Brain microvascular endothelial cell (primary cell): ENCODE measurements around the gene CPA4.
"Not testable (repeated sequence)": the region's sequence is repeated elsewhere in the genome, so short reads cannot be mapped to it uniquely, and the experiment has no call there.

Experiments used
- DNase-seq: peaks from one replicate; pipeline ENCODE4 v3.0.0-alpha.2; 2020
- H3K27ac ChIP-seq: fragments of 250-450 bp; sonication (Bioruptor Pico); 2 replicates; pipeline ENCODE4 v1.5.1; 2020; ENCODE audit warnings: mild to moderate bottlenecking, moderate library complexity
- H3K27me3 ChIP-seq: fragments of 250-450 bp; sonication (Bioruptor Pico); replicated peaks from 2 replicates; pipeline ENCODE4 v1.5.1; 2020; ENCODE audit warnings: mild to moderate bottlenecking
- H3K36me3 ChIP-seq: fragments of 250-450 bp; sonication (Bioruptor Pico); replicated peaks from 2 replicates; pipeline ENCODE4 v1.5.1; 2020; ENCODE audit warnings: mild to moderate bottlenecking
- H3K4me3 ChIP-seq: 2 replicates; pipeline ENCODE4 v1.5.1; 2011; ENCODE audit warnings: low read depth, mild to moderate bottlenecking, control low read depth, low read length, moderate library complexity
- in situ Hi-C: cut with HindIII; loops from 2 replicates; pipeline ENCODE4 v1.10.0; 2017; ENCODE audit warnings: low sequenced_read_pairs, low pct_ligation_motif_present
- TF ChIP-seq, protein P1 (sequence below): IDR thresholded peaks from 2 replicates; pipeline ENCODE4 v1.5.1; 2011; ENCODE audit warnings: low read depth, mild to moderate bottlenecking, moderate library complexity, low read length, control low read depth, inconsistent platforms; ENCODE audit errors: missing control alignments

The CPA4 gene, protein sequence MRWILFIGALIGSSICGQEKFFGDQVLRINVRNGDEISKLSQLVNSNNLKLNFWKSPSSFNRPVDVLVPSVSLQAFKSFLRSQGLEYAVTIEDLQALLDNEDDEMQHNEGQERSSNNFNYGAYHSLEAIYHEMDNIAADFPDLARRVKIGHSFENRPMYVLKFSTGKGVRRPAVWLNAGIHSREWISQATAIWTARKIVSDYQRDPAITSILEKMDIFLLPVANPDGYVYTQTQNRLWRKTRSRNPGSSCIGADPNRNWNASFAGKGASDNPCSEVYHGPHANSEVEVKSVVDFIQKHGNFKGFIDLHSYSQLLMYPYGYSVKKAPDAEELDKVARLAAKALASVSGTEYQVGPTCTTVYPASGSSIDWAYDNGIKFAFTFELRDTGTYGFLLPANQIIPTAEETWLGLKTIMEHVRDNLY

DNA sequence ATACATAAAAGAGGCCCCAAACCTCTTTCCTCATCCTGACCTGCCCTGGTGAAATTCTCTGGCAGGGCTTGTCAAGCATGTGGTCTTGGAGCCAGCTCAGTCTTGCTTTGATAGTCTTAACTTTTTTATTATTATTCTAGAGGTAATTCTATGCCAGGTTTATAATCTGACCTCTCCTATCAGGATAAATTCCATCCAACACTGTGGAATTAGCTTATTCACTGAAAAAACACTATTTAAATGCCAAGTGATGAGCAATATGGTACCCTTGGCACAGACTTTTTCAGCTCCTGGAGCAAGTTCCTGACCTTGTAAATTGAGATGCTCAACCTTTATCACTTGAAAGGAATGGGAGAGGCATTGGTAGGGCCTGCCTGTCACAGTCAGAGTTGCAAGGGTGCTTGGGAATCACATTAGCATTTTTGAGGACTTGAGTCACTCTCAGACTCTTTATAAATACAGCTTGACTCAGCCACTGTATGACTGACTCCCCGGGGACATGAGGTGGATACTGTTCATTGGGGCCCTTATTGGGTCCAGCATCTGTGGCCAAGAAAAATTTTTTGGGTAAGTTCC lies at the start of gene CPA4:
CPA4 (plus strand) TSS at position 480 of the 576 bp plus-strand sequence; CDS start at position 500, 20 bp downstream.
- TF ChIP-seq, protein P1, sequence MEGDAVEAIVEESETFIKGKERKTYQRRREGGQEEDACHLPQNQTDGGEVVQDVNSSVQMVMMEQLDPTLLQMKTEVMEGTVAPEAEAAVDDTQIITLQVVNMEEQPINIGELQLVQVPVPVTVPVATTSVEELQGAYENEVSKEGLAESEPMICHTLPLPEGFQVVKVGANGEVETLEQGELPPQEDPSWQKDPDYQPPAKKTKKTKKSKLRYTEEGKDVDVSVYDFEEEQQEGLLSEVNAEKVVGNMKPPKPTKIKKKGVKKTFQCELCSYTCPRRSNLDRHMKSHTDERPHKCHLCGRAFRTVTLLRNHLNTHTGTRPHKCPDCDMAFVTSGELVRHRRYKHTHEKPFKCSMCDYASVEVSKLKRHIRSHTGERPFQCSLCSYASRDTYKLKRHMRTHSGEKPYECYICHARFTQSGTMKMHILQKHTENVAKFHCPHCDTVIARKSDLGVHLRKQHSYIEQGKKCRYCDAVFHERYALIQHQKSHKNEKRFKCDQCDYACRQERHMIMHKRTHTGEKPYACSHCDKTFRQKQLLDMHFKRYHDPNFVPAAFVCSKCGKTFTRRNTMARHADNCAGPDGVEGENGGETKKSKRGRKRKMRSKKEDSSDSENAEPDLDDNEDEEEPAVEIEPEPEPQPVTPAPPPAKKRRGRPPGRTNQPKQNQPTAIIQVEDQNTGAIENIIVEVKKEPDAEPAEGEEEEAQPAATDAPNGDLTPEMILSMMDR = no peak
- H3K36me3 ChIP-seq = no peaks in the 10 kb centered on the region
- peak; percentile 98 for DNase-seq
- H3K4me3 ChIP-seq = peak within 1 kb of the TSS; percentile 18
- H3K27ac ChIP-seq = peak within 1 kb of the TSS; percentile 69
- in situ Hi-C loops = no loop called here
- no peaks in the 10 kb centered on the region for H3K27me3 ChIP-seq

DNA sequence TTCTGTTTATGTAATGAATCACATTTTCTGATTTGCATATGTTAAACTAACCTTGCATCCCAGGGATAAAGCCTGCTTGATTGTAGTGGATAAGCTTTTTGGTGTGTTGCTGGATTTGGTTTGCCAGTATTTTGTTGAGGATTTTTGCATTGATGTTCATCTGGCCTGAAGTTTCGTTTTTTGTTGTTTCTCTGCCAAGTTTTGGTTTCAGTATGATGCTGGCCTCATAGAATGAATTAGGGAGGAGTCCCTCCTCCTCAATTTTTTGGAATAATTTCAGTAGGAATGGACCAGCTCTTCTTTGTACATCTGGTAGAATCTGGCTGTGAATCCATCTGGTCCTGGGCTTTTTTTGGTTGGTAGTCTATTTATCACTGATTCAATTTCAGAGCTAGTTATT lies 49.5 kb upstream of the CPA4 start:
- H3K27me3 ChIP-seq, DNase-seq, H3K36me3 ChIP-seq, H3K4me3 ChIP-seq, in situ Hi-C loops, H3K27ac ChIP-seq: not testable (repeated sequence)

DNA sequence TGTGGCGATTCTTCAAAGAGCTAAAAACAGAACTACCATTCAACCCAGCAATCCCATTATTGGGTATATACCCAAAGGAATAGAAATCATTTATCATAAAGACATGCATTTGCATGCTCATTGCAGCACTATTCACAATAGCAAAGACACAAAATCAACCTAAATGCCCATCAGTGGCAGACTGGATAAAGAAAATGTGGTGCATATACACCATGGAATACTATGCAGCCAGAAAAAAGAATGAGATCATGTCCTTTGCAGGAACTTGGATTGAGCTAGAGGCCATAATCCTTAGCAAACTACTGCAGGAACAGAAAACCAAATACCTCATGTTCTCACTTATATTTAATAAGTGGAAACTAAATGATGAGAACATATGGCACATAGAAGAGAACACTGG lies 46.5 kb upstream of the CPA4 start:
- H3K27ac ChIP-seq, in situ Hi-C loops, H3K4me3 ChIP-seq, H3K27me3 ChIP-seq, DNase-seq, H3K36me3 ChIP-seq: not testable (repeated sequence)

DNA sequence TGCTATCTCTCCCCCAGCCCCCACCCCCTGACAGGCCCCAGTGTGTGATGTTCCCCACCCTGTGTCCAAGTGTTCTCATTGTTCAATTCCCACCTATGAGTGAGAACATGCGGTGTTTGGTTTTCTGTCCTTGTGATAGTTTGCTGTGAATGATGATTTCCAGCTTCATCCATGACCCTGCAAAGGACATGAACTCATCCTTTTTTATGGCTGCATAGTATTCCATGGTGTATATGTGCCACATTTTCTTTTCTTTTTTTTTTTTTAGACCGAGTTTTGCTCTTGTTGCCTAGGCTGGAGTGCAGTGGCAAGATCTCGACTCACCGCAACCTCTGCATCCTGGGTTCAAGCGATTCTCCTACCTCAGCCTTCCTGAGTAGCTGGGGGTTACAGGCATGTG lies 44.1 kb upstream of the CPA4 start:
- H3K4me3 ChIP-seq, DNase-seq, H3K27me3 ChIP-seq, H3K36me3 ChIP-seq, H3K27ac ChIP-seq, in situ Hi-C loops: not testable (repeated sequence)

DNA sequence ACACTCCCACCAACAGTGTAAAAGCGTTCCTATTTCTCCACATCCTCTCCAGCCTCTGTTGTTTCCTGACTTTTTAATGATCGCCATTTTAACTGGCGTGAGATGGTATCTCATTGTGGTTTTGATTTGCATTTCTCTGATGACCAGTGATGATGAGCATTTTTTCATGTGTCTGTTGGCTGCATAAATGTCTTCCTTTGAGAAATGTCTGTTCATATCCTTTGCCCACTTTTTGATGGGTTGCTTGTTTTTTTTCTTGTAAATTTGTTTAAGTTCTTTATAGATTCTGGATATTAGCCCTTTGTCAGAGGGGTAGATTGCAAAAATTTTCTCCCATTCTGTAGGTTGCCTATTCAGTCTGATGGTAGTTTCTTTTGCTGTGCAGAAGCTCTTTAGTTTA lies 43.3 kb upstream of the CPA4 start:
- H3K4me3 ChIP-seq, in situ Hi-C loops, DNase-seq, H3K27ac ChIP-seq, H3K36me3 ChIP-seq, H3K27me3 ChIP-seq: not testable (repeated sequence)

DNA sequence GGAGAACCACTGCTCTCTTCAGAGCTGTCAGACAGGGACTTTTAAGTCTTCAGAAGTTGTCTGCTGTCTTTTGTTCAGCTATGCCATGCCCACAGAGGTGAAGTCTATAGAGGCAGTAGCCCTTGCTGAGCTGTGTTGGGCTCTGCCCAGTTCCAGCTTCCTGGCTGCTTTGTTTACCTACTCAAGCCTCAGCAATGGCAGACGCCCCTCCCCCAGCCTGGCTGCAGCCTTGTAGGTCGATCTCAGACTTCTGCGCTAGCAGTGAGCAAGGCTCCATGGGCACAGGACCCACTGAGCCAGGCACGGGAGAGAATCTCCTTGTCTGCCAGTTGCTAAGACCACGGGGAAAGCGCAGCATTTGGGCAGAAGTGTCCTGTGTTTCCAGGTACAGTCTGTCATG lies 38.4 kb upstream of the CPA4 start:
- in situ Hi-C loops = no loop called here
- H3K36me3 ChIP-seq = no peaks in the 10 kb centered on the region
- no peak overlapping the region for H3K4me3 ChIP-seq
- no peak overlapping the region for H3K27ac ChIP-seq
- no peaks in the 10 kb centered on the region for H3K27me3 ChIP-seq
- TF ChIP-seq, protein P1 = no peak
- DNase-seq = no peak

DNA sequence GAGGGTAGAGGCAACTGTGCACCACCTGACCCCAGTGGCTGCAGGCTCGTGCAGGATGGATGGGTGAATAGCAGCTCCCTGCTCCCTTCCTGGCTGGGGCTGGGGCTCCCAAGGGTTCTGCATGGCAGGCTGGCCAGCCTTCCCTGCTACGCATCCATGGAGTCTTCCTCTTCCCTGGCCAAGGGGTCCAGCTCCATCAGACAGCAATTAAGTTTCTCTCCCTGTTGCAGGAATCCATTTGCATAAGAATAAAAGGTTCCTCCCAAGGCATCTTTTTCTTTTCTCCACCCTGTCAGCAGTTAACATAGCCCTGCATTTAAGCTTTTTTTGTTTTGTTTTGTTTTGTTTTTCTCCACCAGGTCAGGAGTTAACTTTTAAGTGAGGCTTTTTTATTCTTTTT lies 36.3 kb upstream of the CPA4 start:
- Histone ChIP-seq H3K27ac (no peak overlapping the region), H3K27me3 (no peaks in the 10 kb centered on the region), H3K4me3 (no peak overlapping the region), H3K36me3 (no peaks in the 10 kb centered on the region)
- no peak for DNase-seq
- in situ Hi-C loops = no loop called here
- TF ChIP-seq, protein P1 = no peak
